Upper lobe of right lung (tissue), 1 donor: ENCODE measurements around the gene ACER3. TPM values are rescaled to one million over a fixed set of nuclear protein-coding genes. Genes with fewer than 3 reads are reported as not detected.

Experiments used
- ATAC-seq: fragments of 200-7000 bp; cut with Tn5 transposase; one replicate; pipeline ENCODE4 v1.9.1; 2020; ENCODE audit warnings: mild to moderate bottlenecking, moderate library complexity
- DNase-seq: peaks from one replicate; pipeline ENCODE4 v3.0.0-alpha.2; 2020
- H3K27ac ChIP-seq: fragments of 200-600 bp; one replicate; pipeline ENCODE4 v1.8.0; 2022
- H3K27me3 ChIP-seq: fragments of 200-600 bp; one replicate; pipeline ENCODE4 v1.8.0; 2022; ENCODE audit warnings: mild to moderate bottlenecking
- H3K36me3 ChIP-seq: fragments of 200-600 bp; one replicate; pipeline ENCODE4 v1.8.0; 2022
- H3K4me1 ChIP-seq: fragments of 200-600 bp; one replicate; pipeline ENCODE4 v1.8.0; 2022
- H3K4me3 ChIP-seq: fragments of 200-600 bp; one replicate; pipeline ENCODE4 v1.8.0; 2022; ENCODE audit warnings: mild to moderate bottlenecking
- H3K9me3 ChIP-seq: fragments of 200-600 bp; one replicate; pipeline ENCODE4 v1.8.0; 2022
- intact Hi-C: fragments of 100-400 bp; cut with DNase I; formaldehyde crosslinking; loops from one replicate; pipeline ENCODE4 v1.11.0; 2022
- total RNA-seq: library from RNA; stranded (reverse); fragmentation: NEBNext Ultra II Directional; extraction: Animal tissue kit (Norgen Biotek cat#: 25700); gene quantifications from one replicate; pipeline ENCODE4 v1.2.1, GENCODE V29; 2021
- TF ChIP-seq, protein P1 (sequence below): fragments of 200-600 bp; IDR thresholded peaks from one replicate; pipeline ENCODE4 v1.8.0; 2022; ENCODE audit warnings: antibody characterized with exemption
- donor health status: DM: no; HTN: yes; CAD: no; lungs with severe emphysema.

ACER3 gene
- total RNA-seq, 1 donor from 2014 or later, result 42.2 TPM

DNA sequence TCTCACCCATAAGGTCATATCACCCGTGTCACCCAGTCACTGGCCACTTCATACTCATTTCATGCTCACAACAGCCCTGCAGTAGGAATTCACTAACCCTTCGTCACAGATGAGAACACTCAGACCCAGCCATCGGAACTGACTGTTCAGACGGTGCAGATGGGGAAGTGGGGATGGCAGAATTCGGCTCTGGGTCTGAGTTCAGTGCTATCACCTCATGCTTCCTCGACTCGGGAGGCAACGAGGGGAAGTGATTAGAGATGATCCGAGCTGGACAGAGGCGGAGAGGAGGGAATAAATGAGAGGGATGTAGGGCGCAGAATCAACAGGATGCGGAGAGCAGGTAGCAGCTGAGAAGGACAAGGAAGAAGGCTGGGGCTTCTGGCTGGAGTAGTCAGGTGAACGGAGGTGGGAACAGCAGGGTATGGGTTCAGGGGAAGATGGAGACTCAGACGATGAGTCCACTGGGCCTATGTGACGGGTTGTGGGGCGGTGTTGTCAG, 178.2 kb downstream of the ACER3 start:
- H3K4me1 ChIP-seq, result peaks cover 9% of the 10 kb centered on the region
- no peaks in the 10 kb centered on the region for H3K36me3 ChIP-seq
- H3K27ac ChIP-seq, result no peak overlapping the region
- H3K27me3 ChIP-seq, result peaks cover 22% of the 10 kb centered on the region
- no peaks in the 10 kb centered on the region for H3K9me3 ChIP-seq
- no peak overlapping the region for H3K4me3 ChIP-seq
- peak; percentile 38 for ATAC-seq
- DNase-seq, result no peak
- TF ChIP-seq, protein P1, sequence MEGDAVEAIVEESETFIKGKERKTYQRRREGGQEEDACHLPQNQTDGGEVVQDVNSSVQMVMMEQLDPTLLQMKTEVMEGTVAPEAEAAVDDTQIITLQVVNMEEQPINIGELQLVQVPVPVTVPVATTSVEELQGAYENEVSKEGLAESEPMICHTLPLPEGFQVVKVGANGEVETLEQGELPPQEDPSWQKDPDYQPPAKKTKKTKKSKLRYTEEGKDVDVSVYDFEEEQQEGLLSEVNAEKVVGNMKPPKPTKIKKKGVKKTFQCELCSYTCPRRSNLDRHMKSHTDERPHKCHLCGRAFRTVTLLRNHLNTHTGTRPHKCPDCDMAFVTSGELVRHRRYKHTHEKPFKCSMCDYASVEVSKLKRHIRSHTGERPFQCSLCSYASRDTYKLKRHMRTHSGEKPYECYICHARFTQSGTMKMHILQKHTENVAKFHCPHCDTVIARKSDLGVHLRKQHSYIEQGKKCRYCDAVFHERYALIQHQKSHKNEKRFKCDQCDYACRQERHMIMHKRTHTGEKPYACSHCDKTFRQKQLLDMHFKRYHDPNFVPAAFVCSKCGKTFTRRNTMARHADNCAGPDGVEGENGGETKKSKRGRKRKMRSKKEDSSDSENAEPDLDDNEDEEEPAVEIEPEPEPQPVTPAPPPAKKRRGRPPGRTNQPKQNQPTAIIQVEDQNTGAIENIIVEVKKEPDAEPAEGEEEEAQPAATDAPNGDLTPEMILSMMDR, result no peak
- intact Hi-C loops, result loop anchor here (10.0 kb wide), 1 partner anchor 234 kb away; no protein-coding TSS in a partner anchor

DNA sequence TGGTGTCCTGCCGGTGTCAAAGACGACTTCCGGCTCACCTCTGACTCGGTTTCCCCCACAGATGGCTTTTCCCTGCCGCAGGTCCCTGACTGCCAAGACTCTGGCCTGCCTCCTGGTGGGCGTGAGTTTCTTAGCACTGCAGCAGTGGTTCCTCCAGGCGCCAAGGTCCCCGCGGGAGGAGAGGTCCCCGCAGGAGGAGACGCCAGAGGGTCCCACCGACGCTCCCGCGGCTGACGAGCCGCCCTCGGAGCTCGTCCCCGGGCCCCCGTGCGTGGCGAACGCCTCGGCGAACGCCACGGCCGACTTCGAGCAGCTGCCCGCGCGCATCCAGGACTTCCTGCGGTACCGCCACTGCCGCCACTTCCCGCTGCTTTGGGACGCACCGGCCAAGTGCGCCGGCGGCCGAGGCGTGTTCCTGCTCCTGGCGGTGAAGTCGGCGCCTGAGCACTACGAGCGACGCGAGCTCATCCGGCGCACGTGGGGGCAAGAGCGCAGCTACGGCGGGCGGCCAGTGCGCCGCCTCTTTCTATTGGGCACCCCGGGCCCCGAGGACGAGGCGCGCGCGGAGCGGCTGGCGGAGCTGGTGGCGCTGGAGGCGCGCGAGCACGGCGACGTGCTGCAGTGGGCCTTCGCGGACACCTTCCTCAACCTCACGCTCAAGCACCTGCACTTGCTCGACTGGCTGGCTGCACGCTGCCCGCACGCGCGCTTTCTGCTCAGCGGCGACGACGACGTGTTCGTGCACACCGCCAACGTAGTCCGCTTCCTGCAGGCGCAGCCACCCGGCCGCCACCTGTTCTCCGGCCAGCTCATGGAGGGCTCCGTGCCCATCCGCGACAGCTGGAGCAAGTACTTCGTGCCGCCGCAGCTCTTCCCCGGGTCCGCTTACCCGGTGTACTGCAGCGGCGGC, 179.0 kb downstream of the ACER3 start:
- DNase-seq (peak; percentile 70), ATAC-seq (peak; percentile 43)
- Histone ChIP-seq H3K4me1 (peaks cover 9% of the 10 kb centered on the region), H3K27ac (no peak overlapping the region), H3K36me3 (no peaks in the 10 kb centered on the region), H3K4me3 (peak overlapping the region; percentile 37), H3K9me3 (no peaks in the 10 kb centered on the region), H3K27me3 (peaks cover 31% of the 10 kb centered on the region)
- TF ChIP-seq, protein P1, result peak; percentile 44
- intact Hi-C loops, result loop anchor here (10.0 kb wide), 1 partner anchor 235 kb away; no protein-coding TSS in a partner anchor

DNA sequence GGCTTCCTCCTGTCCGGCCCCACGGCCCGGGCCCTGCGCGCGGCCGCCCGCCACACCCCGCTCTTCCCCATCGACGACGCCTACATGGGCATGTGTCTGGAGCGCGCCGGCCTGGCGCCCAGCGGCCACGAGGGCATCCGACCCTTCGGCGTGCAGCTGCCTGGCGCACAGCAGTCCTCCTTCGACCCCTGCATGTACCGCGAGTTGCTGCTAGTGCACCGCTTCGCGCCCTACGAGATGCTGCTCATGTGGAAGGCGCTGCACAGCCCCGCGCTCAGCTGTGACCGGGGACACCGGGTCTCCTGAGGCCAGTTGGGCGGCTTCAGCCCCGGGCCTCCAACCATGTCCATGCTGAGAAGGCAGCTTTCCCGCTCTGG, 179.7 kb downstream of the ACER3 start:
- TF ChIP-seq, protein P1, result no peak
- intact Hi-C loops, result no loop called here
- H3K27ac ChIP-seq, result no peak overlapping the region
- no peaks in the 10 kb centered on the region for H3K36me3 ChIP-seq
- no peak overlapping the region for H3K4me3 ChIP-seq
- DNase-seq (no peak), ATAC-seq (no peak)
- H3K27me3 ChIP-seq, result peaks cover 35% of the 10 kb centered on the region
- no peaks in the 10 kb centered on the region for H3K9me3 ChIP-seq
- peaks cover 9% of the 10 kb centered on the region for H3K4me1 ChIP-seq

DNA sequence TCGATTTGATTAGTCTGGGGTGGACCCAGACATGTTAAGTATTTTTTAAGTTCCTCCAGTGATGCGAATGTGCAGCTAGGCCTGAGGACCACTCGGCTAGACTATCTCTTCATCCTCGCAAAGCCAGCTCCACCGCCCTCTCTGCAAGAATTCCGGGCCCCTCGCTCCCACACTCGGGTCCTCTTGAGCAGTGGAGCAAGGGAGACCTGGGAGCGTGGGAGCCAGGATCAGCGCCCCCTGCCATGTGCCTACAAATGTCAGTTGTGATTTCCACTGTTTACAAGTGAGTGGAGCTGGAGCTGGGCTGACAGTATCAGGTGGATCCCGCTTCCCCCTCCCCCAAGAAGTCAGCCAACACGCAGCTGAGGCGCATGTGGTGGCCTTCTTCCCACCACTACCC, 180.2 kb downstream of the ACER3 start:
- H3K36me3 ChIP-seq, result no peaks in the 10 kb centered on the region
- H3K27me3 ChIP-seq, result peaks cover 39% of the 10 kb centered on the region
- peaks cover 9% of the 10 kb centered on the region for H3K4me1 ChIP-seq
- DNase-seq (no peak), ATAC-seq (no peak)
- intact Hi-C loops, result no loop called here
- H3K9me3 ChIP-seq, result no peaks in the 10 kb centered on the region
- no peak overlapping the region for H3K27ac ChIP-seq
- no peak overlapping the region for H3K4me3 ChIP-seq
- TF ChIP-seq, protein P1, result no peak

DNA sequence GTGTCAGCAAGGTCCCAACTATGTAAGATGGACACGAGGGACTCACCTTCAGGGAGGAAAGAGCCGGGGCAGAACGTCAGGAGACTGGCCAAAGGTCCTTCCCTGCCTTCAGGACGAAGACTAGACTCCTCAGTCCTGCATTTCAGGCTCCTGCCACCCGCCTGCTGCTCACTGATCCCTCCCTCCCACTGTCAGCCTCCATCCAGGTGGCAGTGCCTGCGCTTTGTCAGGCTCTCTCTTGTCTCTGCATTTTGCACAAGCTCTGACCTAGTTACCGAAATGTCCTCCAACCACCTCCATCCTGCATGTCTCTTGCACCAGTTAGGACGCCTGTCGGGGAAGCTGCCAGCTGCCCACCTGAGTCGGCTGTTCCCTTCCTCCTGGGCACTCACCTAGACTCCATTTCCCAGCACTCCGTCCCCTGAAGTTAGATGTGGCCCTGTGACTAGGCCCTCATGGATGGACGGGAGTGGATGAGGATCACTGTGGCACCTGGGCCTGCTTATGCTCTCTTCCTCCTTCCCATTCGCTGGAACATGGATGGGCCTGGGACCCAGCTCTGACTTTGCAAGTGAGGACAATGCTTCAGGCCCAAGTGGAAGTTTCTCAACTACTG, 181.5 kb downstream of the ACER3 start:
- H3K27ac ChIP-seq, result no peak overlapping the region
- no peaks in the 10 kb centered on the region for H3K9me3 ChIP-seq
- no peaks in the 10 kb centered on the region for H3K36me3 ChIP-seq
- no peak for ATAC-seq
- H3K4me3 ChIP-seq, result no peak overlapping the region
- H3K4me1 ChIP-seq, result peaks cover 9% of the 10 kb centered on the region
- TF ChIP-seq, protein P1, result no peak
- intact Hi-C loops, result no loop called here
- H3K27me3 ChIP-seq, result peaks cover 39% of the 10 kb centered on the region
- no peak for DNase-seq
